ENCODE results near the gene PIAS1.

PIAS1 gene

GRCh38 chr15:68017201-68017600 lies 36.9 kb upstream of the PIAS1 start:
- H3K27me3 ChIP-seq (replicated peaks; ENCODE audit: control insufficient read depth, insufficient read depth, low read length): no peaks in the 10 kb centered on the region
- no peak for TF ChIP-seq CTCF (IDR thresholded peaks at IDR 0.05; ENCODE audit: insufficient read depth, low read length, poor library complexity, severe bottlenecking)
- no peak for DNase-seq (ENCODE audit: extremely low read depth, insufficient read length)

GRCh38 chr15:68018797-68019444 lies 35.2 kb upstream of the PIAS1 start:
- Histone ChIP-seq H3K36me3 (ENCODE audit: control insufficient read depth, insufficient read depth, low read length) (no peaks in the 10 kb centered on the region), H3K4me3 (replicated peaks; ENCODE audit: low read depth, low read length) (no peak overlapping the region), H3K27me3 (replicated peaks; ENCODE audit: control insufficient read depth, insufficient read depth, low read length) (no peaks in the 10 kb centered on the region)
- TF ChIP-seq CTCF (IDR thresholded peaks at IDR 0.05; ENCODE audit: insufficient read depth, low read length, poor library complexity, severe bottlenecking): no peak
- DNase-seq (ENCODE audit: extremely low read depth, insufficient read length): no peak

More at GRCh38 chr15:68017201-68017600, 36.9 kb upstream of the PIAS1 start:
- no peaks in the 10 kb centered on the region for H3K36me3 ChIP-seq (ENCODE audit: control insufficient read depth, insufficient read depth, low read length)
- H3K4me3 ChIP-seq (replicated peaks; ENCODE audit: low read depth, low read length): no peak overlapping the region

- no peaks in the 10 kb centered on the region for H3K27me3 ChIP-seq (replicated peaks; ENCODE audit: control insufficient read depth, insufficient read depth, low read length)
- no peak overlapping the region for H3K4me3 ChIP-seq (replicated peaks; ENCODE audit: low read depth, low read length)
- no peak for TF ChIP-seq CTCF (IDR thresholded peaks at IDR 0.05; ENCODE audit: insufficient read depth, low read length, poor library complexity, severe bottlenecking)
- H3K36me3 ChIP-seq (ENCODE audit: control insufficient read depth, insufficient read depth, low read length): no peaks in the 10 kb centered on the region
- no peak for DNase-seq (ENCODE audit: extremely low read depth, insufficient read length)
These were observed 34.1 kb upstream of the PIAS1 start for GRCh38 chr15:68019814-68020525.

- no peaks in the 10 kb centered on the region for H3K36me3 ChIP-seq (ENCODE audit: control insufficient read depth, insufficient read depth, low read length)
- no peak overlapping the region for H3K4me3 ChIP-seq (replicated peaks; ENCODE audit: low read depth, low read length)
- H3K27me3 ChIP-seq (replicated peaks; ENCODE audit: control insufficient read depth, insufficient read depth, low read length): no peaks in the 10 kb centered on the region
- no peak for DNase-seq (ENCODE audit: extremely low read depth, insufficient read length)
- no peak for TF ChIP-seq CTCF (IDR thresholded peaks at IDR 0.05; ENCODE audit: insufficient read depth, low read length, poor library complexity, severe bottlenecking)
These were observed 33.4 kb upstream of the PIAS1 start for GRCh38 chr15:68020685-68021084.

GRCh38 chr15:68022061-68022460 lies 32.1 kb upstream of the PIAS1 start:
- Histone ChIP-seq H3K36me3 (ENCODE audit: control insufficient read depth, insufficient read depth, low read length) (no peaks in the 10 kb centered on the region), H3K4me3 (replicated peaks; ENCODE audit: low read depth, low read length) (no peak overlapping the region), H3K27me3 (replicated peaks; ENCODE audit: control insufficient read depth, insufficient read depth, low read length) (no peaks in the 10 kb centered on the region)
- no peak for TF ChIP-seq CTCF (IDR thresholded peaks at IDR 0.05; ENCODE audit: insufficient read depth, low read length, poor library complexity, severe bottlenecking)
- no peak for DNase-seq (ENCODE audit: extremely low read depth, insufficient read length)
